IPS-NIHi11 (cell line): Measurements from ENCODE around the gene STXBP1.

Experiments used
- DNase-seq: peaks from one replicate; pipeline ENCODE4 v3.0.0; 2012; ENCODE audit warnings: mixed read lengths, low spot score

STXBP1 gene

DNA sequence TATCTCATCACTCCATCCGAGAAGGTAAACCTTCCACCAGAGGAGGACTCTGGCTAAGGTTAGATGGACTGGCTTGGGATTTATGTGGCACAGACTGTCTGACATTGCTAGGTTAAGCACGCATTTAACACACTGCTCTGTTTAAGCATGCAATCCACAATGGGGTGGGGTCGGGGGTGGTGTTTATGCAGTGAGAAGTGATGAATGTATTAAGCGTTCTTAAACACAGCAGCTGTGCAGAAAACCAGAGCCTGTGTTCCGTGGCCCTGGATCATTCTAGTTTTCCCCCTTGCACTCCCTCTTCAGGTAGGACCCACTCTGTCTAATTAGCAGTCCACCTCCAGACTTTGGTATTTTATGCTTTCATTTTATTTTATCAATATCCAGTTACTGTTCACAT, 46.4 kb downstream of the STXBP1 start:
- DNase-seq = no peak

- peak; percentile 31 for DNase-seq
Observed at GRCh38 chr9:127660886-127661741, 49.0 kb downstream of the STXBP1 start.

- no peak for DNase-seq
Observed at GRCh38 chr9:127662617-127663016, 50.5 kb downstream of the STXBP1 start.

GRCh38 chr9:127664324-127664677, 52.2 kb downstream of the STXBP1 start:
- DNase-seq = no peak

DNA sequence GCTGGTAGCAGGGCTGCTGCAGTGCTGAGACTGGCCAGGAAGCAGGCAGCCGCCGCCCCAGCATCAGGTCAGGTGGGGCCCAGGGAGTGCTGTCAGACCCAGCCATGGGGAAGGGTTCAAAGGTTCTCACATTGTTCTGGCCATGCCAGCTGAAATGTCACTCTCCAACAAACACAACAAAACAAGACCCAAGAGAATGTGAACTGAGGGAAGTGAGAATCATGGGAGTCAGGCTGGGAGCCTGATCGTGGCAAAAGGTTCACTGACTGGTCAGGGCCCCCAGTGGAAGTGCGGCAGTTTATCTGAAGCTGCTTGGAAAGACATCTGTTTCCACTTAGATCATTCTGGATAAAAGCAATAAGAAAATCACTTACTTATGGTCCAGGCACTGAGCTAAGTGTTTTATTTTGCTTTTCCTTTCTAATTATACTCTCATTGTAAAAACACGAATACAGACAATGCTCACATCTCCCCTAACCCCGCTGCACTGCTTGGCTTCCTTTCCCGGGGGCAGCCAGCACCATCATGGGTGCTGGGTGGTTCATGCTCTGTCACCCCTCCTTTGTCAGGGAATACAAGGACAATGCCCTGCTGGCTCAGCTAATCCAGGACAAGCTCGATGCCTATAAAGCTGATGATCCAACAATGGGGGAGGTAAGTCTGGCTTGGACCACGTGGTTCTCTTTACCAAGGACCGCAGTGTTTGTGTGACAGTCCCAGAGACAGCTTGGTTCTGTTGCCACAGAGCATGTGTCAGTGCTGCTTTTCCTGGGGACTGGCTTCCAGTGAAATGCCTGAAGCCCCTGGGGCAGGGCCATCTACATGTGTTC, 52.8 kb downstream of the STXBP1 start:
- no peak for DNase-seq

DNA sequence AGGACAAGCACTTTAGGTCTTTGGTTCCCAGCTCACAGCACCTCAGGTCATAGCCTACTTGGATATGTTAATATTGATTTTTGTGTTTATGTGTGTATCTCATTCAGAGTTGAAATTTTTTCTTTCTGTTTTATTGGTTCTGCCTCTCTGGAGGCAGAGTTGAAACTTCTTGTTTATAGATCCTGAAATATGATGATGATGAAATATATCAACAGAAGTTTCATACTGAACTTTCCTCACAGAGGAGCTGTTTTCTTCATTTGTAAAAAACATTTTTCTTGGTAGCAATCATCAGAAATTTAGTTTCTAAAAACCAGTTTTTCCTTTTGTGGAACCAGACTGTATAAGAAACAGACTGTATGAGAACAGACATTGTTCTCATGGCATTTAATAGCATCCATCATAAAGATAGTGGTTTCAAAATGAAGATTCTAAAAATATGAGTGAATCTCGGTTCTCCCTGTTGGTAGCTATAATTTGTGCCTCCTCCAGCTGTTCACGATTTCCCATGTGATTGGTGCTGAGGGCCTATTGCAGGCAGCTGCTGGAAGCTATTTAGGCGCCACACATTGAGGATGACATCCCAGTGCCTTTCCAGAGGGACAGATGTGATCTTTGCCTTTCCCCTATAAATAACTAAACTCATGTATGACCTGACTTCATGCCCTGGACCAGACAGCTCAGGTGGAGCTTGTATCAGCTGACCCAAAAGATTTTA, 55.2 kb downstream of the STXBP1 start:
- no peak for DNase-seq

DNA sequence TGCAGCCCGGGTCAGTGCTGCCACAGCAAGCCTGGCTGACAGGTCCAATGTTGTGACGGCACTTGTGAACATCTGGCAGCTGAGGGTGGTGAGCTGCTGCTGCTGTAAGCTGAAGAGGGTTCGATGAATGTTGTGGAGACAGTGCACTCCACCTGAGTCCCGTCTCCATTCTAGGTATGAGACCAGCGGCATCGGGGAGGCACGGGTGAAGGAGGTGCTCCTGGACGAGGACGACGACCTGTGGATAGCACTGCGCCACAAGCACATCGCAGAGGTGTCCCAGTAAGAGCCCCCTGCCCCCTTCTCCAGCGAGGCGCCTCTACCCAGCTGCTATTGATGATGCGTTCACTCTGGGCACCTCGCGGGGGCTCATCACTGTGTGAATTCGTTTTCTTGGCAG, 55.8 kb downstream of the STXBP1 start:
- no peak for DNase-seq

DNA sequence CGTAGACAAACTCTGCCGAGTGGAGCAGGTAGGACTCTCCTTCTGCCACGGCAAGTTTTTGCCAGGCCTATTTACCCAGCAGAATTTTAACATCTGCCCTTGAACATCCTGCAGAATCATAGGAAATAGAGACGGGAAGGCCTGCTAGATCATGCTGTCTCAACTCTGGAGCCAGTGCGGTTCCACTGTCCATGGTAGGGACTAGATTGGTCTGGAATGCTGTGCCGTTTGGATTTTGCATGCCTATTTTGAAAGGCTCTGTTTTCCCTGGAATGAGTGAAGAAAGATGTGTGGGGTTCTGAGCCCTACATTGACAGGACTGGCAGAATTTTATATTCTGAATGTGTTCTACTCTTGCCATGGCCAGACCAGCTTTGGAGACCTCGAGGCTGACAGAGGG, 61.2 kb downstream of the STXBP1 start:
- no peak for DNase-seq

DNA sequence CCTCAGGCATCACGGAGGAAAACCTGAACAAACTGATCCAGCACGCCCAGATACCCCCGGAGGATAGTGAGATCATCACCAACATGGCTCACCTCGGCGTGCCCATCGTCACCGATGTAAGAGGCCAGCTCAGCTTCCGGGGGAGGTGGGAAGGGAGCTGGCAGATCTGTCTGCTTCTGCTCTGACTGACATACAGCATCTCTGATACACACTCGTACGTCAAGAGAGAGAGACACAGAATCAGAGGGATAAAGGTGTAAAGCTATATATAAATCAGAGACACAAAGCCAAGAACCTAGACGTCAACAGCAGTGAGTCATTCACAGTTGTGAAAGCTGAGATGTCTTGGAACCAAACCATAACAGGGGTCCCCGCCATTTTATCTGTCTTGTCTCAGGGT, 64.6 kb downstream of the STXBP1 start:
- no peak for DNase-seq

DNA sequence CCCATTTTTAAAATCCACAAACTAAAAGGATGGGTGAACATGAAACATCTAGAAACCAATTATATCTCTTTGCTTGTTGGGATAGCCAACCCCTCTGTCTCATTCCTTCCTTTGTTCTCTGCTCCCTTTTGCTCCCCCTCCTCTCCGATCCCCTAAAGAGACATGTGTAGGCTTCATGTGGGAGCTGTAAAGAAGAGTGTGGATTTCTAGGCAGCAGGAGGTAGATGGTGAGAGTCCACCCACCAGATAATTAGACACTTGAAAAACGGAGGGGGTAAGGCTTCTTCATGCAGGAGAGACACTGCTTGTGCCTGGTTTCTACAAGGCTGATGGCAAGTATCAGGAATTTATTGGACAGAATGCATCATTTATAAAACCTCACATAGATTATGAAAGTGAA, 67.4 kb downstream of the STXBP1 start:
- DNase-seq = no peak

DNA sequence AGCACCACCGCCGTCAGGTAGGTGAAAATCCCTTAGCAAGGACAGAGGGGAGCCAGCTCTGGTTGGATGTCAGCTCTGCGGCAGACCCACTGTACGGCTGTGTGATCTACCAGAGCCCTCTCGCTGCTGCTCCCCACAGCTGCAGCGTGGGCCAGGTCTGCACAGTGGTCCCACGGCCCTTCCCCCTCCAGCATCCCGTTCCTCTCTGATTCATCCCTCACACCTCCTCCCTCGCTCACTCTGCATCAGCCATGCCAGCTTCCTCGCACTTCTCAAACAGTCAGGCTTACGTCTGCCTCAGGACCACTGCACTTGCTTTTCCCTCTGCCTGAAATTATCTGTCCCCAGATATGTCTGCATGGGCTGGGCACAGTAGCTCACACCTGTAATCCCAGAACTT, 68.1 kb downstream of the STXBP1 start:
- DNase-seq = no peak

DNA sequence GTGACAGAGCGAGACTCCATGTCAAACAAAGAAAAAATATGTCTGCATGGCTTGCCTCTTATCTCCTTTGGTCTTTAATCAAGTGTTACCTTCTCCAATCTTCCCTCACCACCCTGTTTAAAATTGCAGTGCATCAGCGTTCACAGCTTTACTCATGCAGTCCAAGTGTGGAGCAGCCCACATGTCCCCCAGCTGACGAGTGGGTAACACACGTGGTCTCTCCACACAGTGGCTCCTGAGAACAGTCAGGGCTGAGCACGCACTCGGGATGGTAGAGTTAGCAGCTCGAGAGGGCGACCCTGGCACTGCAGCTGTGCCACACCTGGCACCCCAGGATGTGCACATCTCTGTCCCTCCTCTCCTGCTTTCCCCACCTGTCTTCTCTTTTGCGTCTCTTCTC, 68.8 kb downstream of the STXBP1 start:
- DNase-seq = no peak

DNA sequence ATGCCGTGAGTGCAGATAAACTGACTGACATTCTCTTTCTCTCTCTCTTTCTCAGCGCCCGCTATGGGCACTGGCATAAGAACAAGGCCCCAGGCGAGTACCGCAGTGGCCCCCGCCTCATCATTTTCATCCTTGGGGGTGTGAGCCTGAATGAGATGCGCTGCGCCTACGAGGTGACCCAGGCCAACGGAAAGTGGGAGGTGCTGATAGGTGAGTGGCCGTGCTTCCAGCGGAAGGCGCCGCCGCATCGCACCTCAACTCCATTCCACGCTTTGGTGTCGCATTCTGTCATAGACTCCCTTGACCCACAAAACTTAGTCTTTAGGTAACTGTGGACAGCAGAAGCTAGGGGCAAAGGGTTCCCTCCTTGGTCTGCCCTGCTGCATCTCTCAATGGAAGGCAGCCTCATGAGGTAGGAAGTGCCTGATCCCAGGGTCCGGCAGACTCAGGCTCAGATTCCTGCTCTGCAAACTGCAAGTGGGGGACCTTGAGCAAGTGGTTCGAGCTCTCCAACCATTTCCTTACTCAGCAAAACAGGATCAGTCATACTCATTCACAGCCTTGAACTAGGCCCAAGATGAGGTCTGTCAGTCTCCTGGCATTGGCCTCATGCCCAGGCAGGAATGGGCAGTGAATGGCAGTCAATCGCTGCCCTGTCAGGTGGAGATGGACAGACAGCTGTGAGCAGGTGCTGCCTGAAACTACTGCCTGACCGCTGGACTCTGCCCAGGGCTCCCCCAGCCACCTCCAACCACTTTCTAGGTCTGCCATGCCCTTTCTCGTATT, 70.5 kb downstream of the STXBP1 start:
- no peak for DNase-seq

GRCh38 chr9:127683723-127684122, 71.6 kb downstream of the STXBP1 start:
- DNase-seq = no peak

DNA sequence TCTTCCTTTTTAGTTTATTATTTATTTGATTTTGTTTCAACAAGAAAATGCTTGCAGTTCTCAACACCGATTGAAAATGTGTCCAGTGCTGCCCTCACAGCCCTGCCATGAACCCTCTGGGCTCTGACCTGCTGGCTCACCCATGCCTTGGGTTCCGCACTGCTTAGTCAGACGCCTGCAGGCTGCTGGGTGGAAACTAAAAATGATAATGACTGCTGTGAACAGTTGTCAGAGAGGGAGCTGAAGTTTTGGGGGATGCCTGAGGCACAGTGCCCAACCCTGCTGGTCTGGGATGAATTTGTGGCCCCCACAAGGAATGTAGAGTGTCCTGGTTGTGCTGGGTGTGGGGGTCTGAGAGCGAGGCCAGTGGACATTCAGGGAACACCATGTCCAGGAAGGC, 72.5 kb downstream of the STXBP1 start:
- DNase-seq = no peak

DNA sequence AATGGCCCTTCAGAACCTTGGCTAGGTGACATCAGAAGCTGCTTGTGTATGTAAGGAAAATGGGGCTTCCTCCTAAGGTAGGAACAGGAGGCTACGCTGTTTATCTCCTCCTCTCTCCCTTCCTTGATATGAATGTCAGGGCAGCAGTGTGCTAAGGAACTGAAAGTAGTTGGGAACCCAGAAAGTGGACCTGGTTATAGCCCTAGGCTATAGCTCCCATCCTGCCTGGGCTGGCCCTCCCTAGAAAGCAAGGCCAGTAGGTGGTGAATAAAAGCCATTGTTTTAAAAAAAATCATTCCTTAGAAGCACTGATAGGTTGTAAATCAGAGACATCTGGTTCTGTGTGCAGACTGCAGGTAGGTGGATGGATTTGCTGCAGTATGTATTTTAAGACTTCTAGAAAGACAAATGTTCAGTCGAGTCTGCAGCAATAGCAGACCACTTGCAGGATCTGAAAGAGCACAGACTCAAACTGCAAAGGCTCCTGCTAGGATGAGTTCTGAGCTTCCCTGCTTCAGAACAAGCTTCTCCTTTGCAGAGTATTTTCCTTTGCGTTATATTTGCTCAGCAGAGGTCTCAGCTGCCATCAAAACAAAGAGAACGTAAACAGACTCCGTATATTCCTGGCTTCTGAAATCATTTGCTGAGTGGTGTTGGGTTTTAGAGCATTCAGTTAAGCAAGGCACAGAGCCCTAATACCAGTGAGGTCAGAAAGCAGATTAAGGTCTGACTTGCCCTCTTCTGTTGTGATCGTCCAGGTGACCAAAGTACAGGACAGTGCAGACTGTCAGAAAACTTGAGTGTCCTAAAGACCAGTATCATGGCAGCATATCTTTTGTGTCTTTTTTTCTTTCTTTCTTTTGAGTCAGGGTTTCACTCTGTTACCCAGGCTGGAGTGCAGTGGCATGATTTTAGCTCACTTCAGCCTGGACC, 74.7 kb downstream of the STXBP1 start:
- no peak for DNase-seq

- no peak for DNase-seq
Observed at GRCh38 chr9:127689329-127690000, 77.4 kb downstream of the STXBP1 start.

GRCh38 chr9:127690735-127691134, 78.7 kb downstream of the STXBP1 start:
- DNase-seq = no peak

DNA sequence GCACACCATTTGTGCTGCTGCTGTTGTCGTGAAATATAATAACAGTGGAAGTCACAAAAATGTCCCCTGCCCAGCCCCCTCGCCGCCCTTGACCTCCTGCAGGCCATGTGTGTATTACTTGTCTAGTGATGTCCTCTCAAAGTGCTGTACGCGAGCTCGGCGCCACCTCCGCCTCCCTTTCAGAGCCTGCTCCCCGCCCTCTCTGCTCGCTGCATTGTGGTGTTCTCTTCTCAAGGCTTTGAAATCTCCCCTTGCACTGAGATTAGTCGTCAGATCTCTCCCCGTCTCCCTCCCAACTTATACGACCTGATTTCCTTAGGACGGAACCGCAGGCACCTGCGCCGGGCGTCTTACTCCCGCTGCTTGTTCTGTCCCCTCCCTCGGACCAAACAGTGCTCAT, 80.0 kb downstream of the STXBP1 start:
- no peak for DNase-seq

DNA sequence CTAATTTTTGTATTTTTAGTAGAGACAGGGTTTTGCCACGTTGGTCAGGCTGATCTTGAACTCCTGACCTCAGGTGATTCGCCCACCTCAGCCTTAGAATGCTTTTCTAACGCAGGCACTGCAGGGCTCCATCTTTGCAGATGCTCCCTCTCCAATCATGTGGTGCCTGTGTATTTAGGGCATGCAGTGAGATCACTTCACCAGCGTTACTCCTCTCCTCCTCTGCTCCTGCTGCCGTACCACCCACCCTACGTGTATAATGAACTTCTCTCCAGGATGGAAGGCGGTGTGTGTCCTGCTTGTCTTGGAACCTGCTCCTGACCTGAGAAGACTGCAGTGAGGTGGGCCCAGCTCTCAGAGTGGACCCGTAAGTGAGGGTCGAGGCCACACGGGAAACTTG, 81.1 kb downstream of the STXBP1 start:
- DNase-seq = no peak
